ENCODE data around the gene MRPL21. TPM values are rescaled to one million over a fixed set of nuclear protein-coding genes. Genes with fewer than 3 reads are reported as not detected.

MRPL21 gene
- total RNA-seq, 1 experiment from 2014 or later: 179 TPM

DNA sequence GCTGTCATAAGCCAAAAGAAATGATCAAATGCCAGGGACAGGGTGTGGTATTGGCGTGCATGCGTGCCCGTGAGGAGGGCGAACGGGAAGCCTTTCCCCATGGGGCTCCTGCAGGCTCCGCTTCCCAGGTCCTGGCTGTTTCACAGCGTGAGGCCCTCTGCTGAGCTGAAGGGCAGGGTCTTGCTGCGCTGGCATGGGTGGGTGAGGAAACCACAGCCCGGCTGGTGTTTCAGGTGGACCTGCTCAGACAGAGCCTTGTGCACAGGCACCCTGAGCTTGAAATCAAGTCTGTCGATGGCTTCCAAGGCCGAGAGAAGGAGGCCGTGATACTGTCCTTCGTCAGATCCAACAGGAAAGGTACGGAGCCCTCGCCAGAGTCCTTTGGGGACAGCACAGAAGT lies 31.4 kb upstream of the MRPL21 start:
- Histone ChIP-seq H3K27me3 (replicated peaks; ENCODE audit: control insufficient read depth, insufficient read depth, low read length) (no peaks in the 10 kb centered on the region), H3K9me3 (no peaks in the 10 kb centered on the region), H3K36me3 (ENCODE audit: control insufficient read depth, insufficient read depth, low read length) (peaks cover 7% of the 10 kb centered on the region), H3K4me3 (ENCODE audit: low read depth, low read length) (no peak overlapping the region), H3K4me1 (no peaks in the 10 kb centered on the region)
- H3K27ac Mint-ChIP-seq (ENCODE audit: unreplicated experiment): no peak overlapping the region
- no peak for DNase-seq
- H3K36me3 Mint-ChIP-seq (ENCODE audit: insufficient read depth, unreplicated experiment): peaks cover 70% of the 10 kb centered on the region
- no TSS peak for BruUV-seq (replicated peaks)
- ChIA-PET CTCF (no interaction called here), POLR2A (no interaction called here)
- TF ChIP-seq, protein P1, sequence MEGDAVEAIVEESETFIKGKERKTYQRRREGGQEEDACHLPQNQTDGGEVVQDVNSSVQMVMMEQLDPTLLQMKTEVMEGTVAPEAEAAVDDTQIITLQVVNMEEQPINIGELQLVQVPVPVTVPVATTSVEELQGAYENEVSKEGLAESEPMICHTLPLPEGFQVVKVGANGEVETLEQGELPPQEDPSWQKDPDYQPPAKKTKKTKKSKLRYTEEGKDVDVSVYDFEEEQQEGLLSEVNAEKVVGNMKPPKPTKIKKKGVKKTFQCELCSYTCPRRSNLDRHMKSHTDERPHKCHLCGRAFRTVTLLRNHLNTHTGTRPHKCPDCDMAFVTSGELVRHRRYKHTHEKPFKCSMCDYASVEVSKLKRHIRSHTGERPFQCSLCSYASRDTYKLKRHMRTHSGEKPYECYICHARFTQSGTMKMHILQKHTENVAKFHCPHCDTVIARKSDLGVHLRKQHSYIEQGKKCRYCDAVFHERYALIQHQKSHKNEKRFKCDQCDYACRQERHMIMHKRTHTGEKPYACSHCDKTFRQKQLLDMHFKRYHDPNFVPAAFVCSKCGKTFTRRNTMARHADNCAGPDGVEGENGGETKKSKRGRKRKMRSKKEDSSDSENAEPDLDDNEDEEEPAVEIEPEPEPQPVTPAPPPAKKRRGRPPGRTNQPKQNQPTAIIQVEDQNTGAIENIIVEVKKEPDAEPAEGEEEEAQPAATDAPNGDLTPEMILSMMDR (IDR thresholded peaks at IDR 0.05; ENCODE audit: insufficient read depth in 1 of 2, low read depth in 1 of 2, low read length in 1 of 2, severe bottlenecking in 1 of 2, unreplicated experiment in 1 of 2): no peak
- no peaks in the 10 kb centered on the region for H3K27me3 Mint-ChIP-seq (ENCODE audit: insufficient read depth, unreplicated experiment)
- intact Hi-C loops (cut with micrococcal nuclease; ENCODE audit: unreplicated experiment): no loop called here
- H3K4me3 Mint-ChIP-seq (ENCODE audit: unreplicated experiment): no peak overlapping the region
- no peaks in the 10 kb centered on the region for H3K9me3 Mint-ChIP-seq (ENCODE audit: unreplicated experiment)
- H3K4me1 Mint-ChIP-seq (ENCODE audit: low read depth, unreplicated experiment): no peaks in the 10 kb centered on the region

DNA sequence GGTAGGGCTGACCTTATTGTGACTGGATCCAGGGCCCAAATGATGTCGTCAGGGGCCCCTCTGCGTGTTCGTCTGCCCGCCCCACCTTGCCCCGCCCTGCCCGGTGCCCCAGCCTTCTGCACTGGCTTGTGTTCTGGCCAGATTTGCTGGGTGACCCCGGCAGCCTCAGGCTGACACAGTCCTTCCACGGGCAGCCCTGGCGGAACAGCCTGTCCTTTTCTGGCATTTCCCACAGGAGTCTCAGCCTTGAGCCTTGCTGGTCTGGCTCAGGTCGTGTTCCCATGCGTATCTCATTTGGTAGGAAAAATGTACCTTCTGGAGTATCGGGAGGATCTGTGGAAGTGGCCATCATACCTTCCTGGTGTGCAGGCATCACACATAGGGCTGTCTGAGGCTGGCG lies 31.0 kb upstream of the MRPL21 start:
- peaks cover 7% of the 10 kb centered on the region for H3K36me3 ChIP-seq (ENCODE audit: control insufficient read depth, insufficient read depth, low read length)
- H3K27me3 Mint-ChIP-seq (ENCODE audit: insufficient read depth, unreplicated experiment): no peaks in the 10 kb centered on the region
- POLR2A ChIA-PET: no interaction called here

DNA sequence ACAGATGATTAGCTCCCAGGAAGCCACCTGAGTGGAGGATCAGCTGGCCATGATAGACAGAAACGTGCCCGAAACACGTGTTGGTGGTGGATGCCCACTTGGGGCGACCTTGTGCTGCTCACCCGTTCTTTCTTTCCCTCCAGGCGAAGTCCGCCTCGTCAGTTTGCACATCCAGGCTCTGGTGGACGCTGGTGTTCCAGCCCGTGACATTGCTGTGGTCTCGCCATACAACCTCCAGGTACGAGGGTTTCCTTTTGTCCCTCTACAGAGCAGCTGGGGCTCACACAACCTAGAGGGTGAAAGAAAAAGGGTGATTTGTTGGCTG lies 30.7 kb upstream of the MRPL21 start:
- no peaks in the 10 kb centered on the region for H3K27me3 ChIP-seq (replicated peaks; ENCODE audit: control insufficient read depth, insufficient read depth, low read length)
- H3K9me3 ChIP-seq: no peaks in the 10 kb centered on the region
- peaks cover 7% of the 10 kb centered on the region for H3K36me3 ChIP-seq (ENCODE audit: control insufficient read depth, insufficient read depth, low read length)
- H3K4me3 Mint-ChIP-seq (ENCODE audit: unreplicated experiment): no peak overlapping the region
- BruUV-seq (replicated peaks): no TSS peak
- TF ChIP-seq, protein P1 (IDR thresholded peaks at IDR 0.05; ENCODE audit: insufficient read depth in 1 of 2, low read depth in 1 of 2, low read length in 1 of 2, severe bottlenecking in 1 of 2, unreplicated experiment in 1 of 2): no peak
- no peaks in the 10 kb centered on the region for H3K4me1 ChIP-seq
- H3K27me3 Mint-ChIP-seq (ENCODE audit: insufficient read depth, unreplicated experiment): no peaks in the 10 kb centered on the region
- intact Hi-C loops (cut with micrococcal nuclease; ENCODE audit: unreplicated experiment): no loop called here
- H3K4me3 ChIP-seq (ENCODE audit: low read depth, low read length): no peak overlapping the region
- DNase-seq: no peak
- no peaks in the 10 kb centered on the region for H3K9me3 Mint-ChIP-seq (ENCODE audit: unreplicated experiment)
- ChIA-PET POLR2A (interaction anchor here (0.5 kb wide), 1 partner anchor 22 kb away, joined by 3 read pairs; no protein-coding TSS in a partner anchor), CTCF (no interaction called here)
- H3K36me3 Mint-ChIP-seq (ENCODE audit: insufficient read depth, unreplicated experiment): peaks cover 64% of the 10 kb centered on the region
- no peak overlapping the region for H3K27ac Mint-ChIP-seq (ENCODE audit: unreplicated experiment)
- H3K4me1 Mint-ChIP-seq (ENCODE audit: low read depth, unreplicated experiment): no peaks in the 10 kb centered on the region

More for the DNA sequence above, 31.0 kb upstream of the MRPL21 start:
- Mint-ChIP-seq H3K27ac (ENCODE audit: unreplicated experiment) (no peak overlapping the region), H3K36me3 (ENCODE audit: insufficient read depth, unreplicated experiment) (peaks cover 68% of the 10 kb centered on the region), H3K4me1 (ENCODE audit: low read depth, unreplicated experiment) (no peaks in the 10 kb centered on the region), H3K9me3 (ENCODE audit: unreplicated experiment) (no peaks in the 10 kb centered on the region), H3K4me3 (ENCODE audit: unreplicated experiment) (no peak overlapping the region)
- DNase-seq: no peak
- H3K4me3 ChIP-seq (ENCODE audit: low read depth, low read length): no peak overlapping the region
- TF ChIP-seq, protein P1 (IDR thresholded peaks at IDR 0.05; ENCODE audit: insufficient read depth in 1 of 2, low read depth in 1 of 2, low read length in 1 of 2, severe bottlenecking in 1 of 2, unreplicated experiment in 1 of 2): no peak
- no peaks in the 10 kb centered on the region for H3K9me3 ChIP-seq
- H3K27me3 ChIP-seq (replicated peaks; ENCODE audit: control insufficient read depth, insufficient read depth, low read length): no peaks in the 10 kb centered on the region
- no peaks in the 10 kb centered on the region for H3K4me1 ChIP-seq
- CTCF ChIA-PET: no interaction called here
- intact Hi-C loops (cut with micrococcal nuclease; ENCODE audit: unreplicated experiment): no loop called here
- no TSS peak for BruUV-seq (replicated peaks)
